ENCODE measurements around the gene MAPK6. TPM values are rescaled to one million over a fixed set of nuclear protein-coding genes. Genes with fewer than 3 reads are reported as not detected.

MAPK6 gene
- total RNA-seq, 2 donors from 2014 or later, result 80.2 to 81.6 TPM

DNA sequence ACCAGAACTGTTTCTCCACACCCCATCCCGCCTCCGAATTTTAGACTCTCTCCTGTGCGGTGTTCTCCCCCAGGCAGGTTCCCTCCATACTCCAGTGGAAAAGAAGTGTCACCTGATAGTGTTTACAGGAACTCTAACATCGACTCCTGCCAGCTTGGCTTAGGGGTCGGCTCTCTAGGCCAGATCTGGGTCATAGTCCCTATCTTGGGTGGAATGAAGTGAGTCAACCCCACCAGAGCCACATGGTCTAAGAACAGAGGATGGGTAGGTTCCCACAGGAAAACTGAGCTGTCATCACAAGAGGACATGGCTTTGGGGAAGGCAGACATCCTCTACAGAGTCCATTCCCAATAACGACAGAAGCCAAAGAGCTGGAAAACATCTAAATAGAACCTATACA lies 87.6 kb downstream of the MAPK6 start:
- no peaks in the 10 kb centered on the region for H3K9me3 ChIP-seq (ENCODE audit: control insufficient read depth, low read length)
- Mint-ChIP-seq H3K27ac (no peak overlapping the region), H3K4me3 (no peak overlapping the region)

DNA sequence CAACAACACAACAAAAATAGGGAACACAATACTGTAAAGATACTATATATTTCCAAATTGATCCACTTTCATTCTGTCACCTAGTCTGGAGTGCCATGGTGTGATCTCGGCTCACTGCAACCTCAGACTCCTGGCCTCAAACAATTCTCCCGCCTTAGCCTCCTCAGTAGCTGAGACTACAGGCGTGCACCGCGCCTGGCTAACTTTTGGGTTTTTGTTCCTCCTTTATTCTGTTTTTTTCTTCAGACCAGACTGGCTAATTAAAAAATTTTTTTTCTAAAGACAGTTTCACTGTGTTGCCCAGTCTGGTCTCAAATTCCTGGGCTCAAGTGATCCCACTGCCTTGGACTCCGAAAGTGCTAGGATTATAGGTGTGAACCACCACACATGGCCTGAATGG lies 88.2 kb downstream of the MAPK6 start:
- peaks cover 10% of the 10 kb centered on the region for H3K27me3 Mint-ChIP-seq (ENCODE audit: insufficient read depth)

More for the DNA sequence above, 87.6 kb downstream of the MAPK6 start:
- Mint-ChIP-seq H3K9me3 (no peaks in the 10 kb centered on the region), H3K4me1 (peaks cover 26% of the 10 kb centered on the region), H3K27me3 (ENCODE audit: insufficient read depth) (peaks cover 6% of the 10 kb centered on the region), H3K36me3 (ENCODE audit: low read depth) (no peaks in the 10 kb centered on the region)
- DNase-seq, result peak; percentile 28
- Histone ChIP-seq H3K27ac (ENCODE audit: low read depth, low read length) (no peak overlapping the region), H3K27me3 (ENCODE audit: control insufficient read depth, insufficient read depth, low read length, poor library complexity, severe bottlenecking) (peaks cover 7% of the 10 kb centered on the region), H3K9ac (ENCODE audit: extremely low read depth, low read length, poor library complexity, severe bottlenecking) (no peak overlapping the region), H3K4me3 (ENCODE audit: low read length) (no peak overlapping the region), H3K36me3 (ENCODE audit: control insufficient read depth, insufficient read depth, low read length) (no peaks in the 10 kb centered on the region), H3K4me1 (ENCODE audit: control insufficient read depth, insufficient read depth, low read length) (no peaks in the 10 kb centered on the region)
- TF ChIP-seq, protein P1, sequence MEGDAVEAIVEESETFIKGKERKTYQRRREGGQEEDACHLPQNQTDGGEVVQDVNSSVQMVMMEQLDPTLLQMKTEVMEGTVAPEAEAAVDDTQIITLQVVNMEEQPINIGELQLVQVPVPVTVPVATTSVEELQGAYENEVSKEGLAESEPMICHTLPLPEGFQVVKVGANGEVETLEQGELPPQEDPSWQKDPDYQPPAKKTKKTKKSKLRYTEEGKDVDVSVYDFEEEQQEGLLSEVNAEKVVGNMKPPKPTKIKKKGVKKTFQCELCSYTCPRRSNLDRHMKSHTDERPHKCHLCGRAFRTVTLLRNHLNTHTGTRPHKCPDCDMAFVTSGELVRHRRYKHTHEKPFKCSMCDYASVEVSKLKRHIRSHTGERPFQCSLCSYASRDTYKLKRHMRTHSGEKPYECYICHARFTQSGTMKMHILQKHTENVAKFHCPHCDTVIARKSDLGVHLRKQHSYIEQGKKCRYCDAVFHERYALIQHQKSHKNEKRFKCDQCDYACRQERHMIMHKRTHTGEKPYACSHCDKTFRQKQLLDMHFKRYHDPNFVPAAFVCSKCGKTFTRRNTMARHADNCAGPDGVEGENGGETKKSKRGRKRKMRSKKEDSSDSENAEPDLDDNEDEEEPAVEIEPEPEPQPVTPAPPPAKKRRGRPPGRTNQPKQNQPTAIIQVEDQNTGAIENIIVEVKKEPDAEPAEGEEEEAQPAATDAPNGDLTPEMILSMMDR (conservative IDR thresholded peaks at IDR 0.05), result no peak
- 87 to 88% methylated on average over 5 to 6 of the region's 6 CpGs for WGBS, 2 experiments (ENCODE audit: insufficient coverage in 1 of 2, insufficient read length in 1 of 2)

DNA sequence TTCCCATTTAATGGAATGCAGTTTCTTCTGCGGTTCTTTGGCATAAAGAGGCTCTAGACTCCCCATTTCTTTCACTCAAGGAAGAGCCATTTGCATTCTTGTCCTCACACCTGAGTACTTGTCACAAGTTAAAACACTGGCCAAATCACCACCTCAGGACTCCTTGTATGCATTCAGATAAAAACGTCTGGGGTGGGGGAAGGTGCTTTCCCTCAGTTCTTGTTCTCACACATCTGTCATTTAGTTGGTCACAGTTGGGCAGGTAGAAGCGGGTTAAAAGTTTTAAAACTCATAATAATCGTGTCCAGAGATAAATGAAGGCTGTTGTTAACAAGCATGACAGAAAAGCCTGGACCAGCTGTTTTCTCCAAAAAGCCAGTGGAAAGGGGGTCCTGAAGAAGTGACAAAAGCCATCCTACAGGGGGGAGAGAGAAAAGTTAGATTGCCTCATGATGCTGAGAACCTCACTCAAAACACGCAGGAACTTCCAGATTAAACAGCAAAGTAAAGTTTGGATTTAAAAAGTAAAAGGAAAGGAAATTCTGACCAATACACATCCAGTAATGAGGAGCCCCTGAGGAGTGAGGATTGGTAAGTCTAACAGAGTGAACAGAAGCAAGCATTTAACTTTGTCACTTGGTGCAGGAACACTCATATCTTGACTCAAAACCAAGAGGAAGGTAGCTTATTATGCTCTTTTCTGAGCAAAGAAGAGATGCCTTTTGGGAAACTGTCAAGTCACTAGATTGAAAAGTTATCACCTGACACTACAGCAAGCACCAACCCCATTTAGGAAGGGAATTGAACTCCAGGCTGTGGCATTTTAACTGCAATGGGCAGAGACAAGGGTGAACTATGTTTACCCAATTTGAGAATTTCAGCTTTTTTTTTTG lies 90.8 kb downstream of the MAPK6 start:
- Histone ChIP-seq H3K4me1 (ENCODE audit: control insufficient read depth, insufficient read depth, low read length) (no peaks in the 10 kb centered on the region), H3K9me3 (ENCODE audit: control insufficient read depth, low read length) (no peaks in the 10 kb centered on the region), H3K27ac (ENCODE audit: low read depth, low read length) (no peak overlapping the region), H3K4me3 (ENCODE audit: low read length) (peak overlapping the region; percentile 17), H3K36me3 (ENCODE audit: control insufficient read depth, insufficient read depth, low read length) (no peaks in the 10 kb centered on the region), H3K27me3 (ENCODE audit: control insufficient read depth, insufficient read depth, low read length, poor library complexity, severe bottlenecking) (peaks cover 26% of the 10 kb centered on the region), H3K9ac (ENCODE audit: extremely low read depth, low read length, poor library complexity, severe bottlenecking) (peak overlapping the region; percentile 27)
- Mint-ChIP-seq H3K27me3 (ENCODE audit: insufficient read depth) (peaks cover 32% of the 10 kb centered on the region), H3K4me1 (peaks cover 22% of the 10 kb centered on the region), H3K27ac (peak overlapping the region; percentile 46), H3K36me3 (ENCODE audit: low read depth) (no peaks in the 10 kb centered on the region), H3K9me3 (no peaks in the 10 kb centered on the region), H3K4me3 (no peak overlapping the region)
- WGBS, 2 experiments (ENCODE audit: insufficient coverage in 1 of 2, insufficient read length in 1 of 2), result 52 to 82% methylated on average over 3 to 5 of the region's 5 CpGs
- TF ChIP-seq, protein P1 (conservative IDR thresholded peaks at IDR 0.05), result no peak
- peak; percentile 64 for DNase-seq

More for the DNA sequence above, 88.2 kb downstream of the MAPK6 start:
- Histone ChIP-seq H3K4me1 (ENCODE audit: control insufficient read depth, insufficient read depth, low read length) (no peaks in the 10 kb centered on the region), H3K36me3 (ENCODE audit: control insufficient read depth, insufficient read depth, low read length) (no peaks in the 10 kb centered on the region), H3K27ac (ENCODE audit: low read depth, low read length) (no peak overlapping the region), H3K27me3 (ENCODE audit: control insufficient read depth, insufficient read depth, low read length, poor library complexity, severe bottlenecking) (peaks cover 13% of the 10 kb centered on the region), H3K9ac (ENCODE audit: extremely low read depth, low read length, poor library complexity, severe bottlenecking) (no peak overlapping the region), H3K4me3 (ENCODE audit: low read length) (no peak overlapping the region), H3K9me3 (ENCODE audit: control insufficient read depth, low read length) (no peaks in the 10 kb centered on the region)
- WGBS, 2 experiments (ENCODE audit: insufficient coverage in 1 of 2, insufficient read length in 1 of 2), result 93 to 96% methylated on average over 5 to 6 of the region's 6 CpGs
- Mint-ChIP-seq H3K9me3 (no peaks in the 10 kb centered on the region), H3K27ac (no peak overlapping the region), H3K36me3 (ENCODE audit: low read depth) (no peaks in the 10 kb centered on the region), H3K4me3 (no peak overlapping the region), H3K4me1 (peaks cover 26% of the 10 kb centered on the region)
- peak; percentile 21 for DNase-seq
- TF ChIP-seq, protein P1 (conservative IDR thresholded peaks at IDR 0.05), result no peak
